Testis (tissue), 2 donors: Measurements from ENCODE around the gene SNPH.

ENCODE experiments used
- CTCF ChIP-seq, 3 experiments: fragments of 450-650 bp in 2 of 3; fragments of 200-600 bp in 1 of 3; sonication (generic) in 1 of 3; IDR thresholded peaks; one replicate each; pipeline ENCODE4 v1.5.1; 2016 to 2019; ENCODE audit warnings: antibody characterized with exemption in 3 of 3, mild to moderate bottlenecking in 2 of 3, moderate library complexity in 1 of 3
- POLR2A ChIP-seq: fragments of 450-650 bp; IDR thresholded peaks from one replicate; pipeline ENCODE4 v1.6.1; 2017; ENCODE audit warnings: antibody characterized with exemption, mild to moderate bottlenecking, moderate library complexity

GRCh38 chr20:1255675-1256074 is 10.4 kb upstream of the SNPH start:
- TF ChIP-seq CTCF (IDR thresholded peaks at IDR 0.05) (no peak), POLR2A (no peak)
